SK-N-SH (cell line): ENCODE data around the gene APOD. TPM values are rescaled to one million over a fixed set of nuclear protein-coding genes. Genes with fewer than 3 reads are reported as not detected.
"Not testable (repeated sequence)": the region's sequence is repeated elsewhere in the genome, so short reads cannot be mapped to it uniquely, and the experiment has no call there.

Experiments used
- CTCF ChIA-PET: fragments of 300-600, 350-600 bp; formaldehyde crosslinking; extraction: SDS; loops from one replicate; lab custom pipeline; 2021; lab: Yijun Ruan, JAX
- POLR2A ChIA-PET: fragments of 350-600 bp; sonication (Branson Sonifier 250); formaldehyde crosslinking; extraction: SDS; loops from one replicate; lab custom pipeline; 2020; ENCODE audit warnings: antibody characterized with exemption, inconsistent platforms; lab: Yijun Ruan, JAX
- DNase-seq: peaks from one replicate; pipeline ENCODE4 v3.0.0; 2012
- H2AFZ ChIP-seq: fragments of 200-600 bp; sonication (generic); 2 replicates; pipeline ENCODE4 v1.8.1; 2016; ENCODE audit warnings: antibody characterized with exemption, mild to moderate bottlenecking, low read depth
- H3F3A ChIP-seq: fragments of 200-600 bp; sonication (generic); replicated peaks from 2 replicates; pipeline ENCODE3; 2016; ENCODE audit warnings: antibody characterized with exemption, mild to moderate bottlenecking; ENCODE audit not compliant: insufficient read depth
- H3K27ac ChIP-seq, 2 experiments: fragments of 200-500 bp in 1 of 2; fragments of 200-600 bp in 1 of 2; sonication (Bioruptor generic) in 1 of 2; sonication (generic), shearing (Covaris generic) in 1 of 2; 2 replicates each; pipeline versions ENCODE4 v1.5.1 to v1.6.1; 2014 to 2016; ENCODE audit warnings: low read depth in 2 of 2, inconsistent platforms in 1 of 2, low read length in 1 of 2, mild to moderate bottlenecking in 1 of 2, mixed read lengths in 1 of 2
- H3K27me3 ChIP-seq: fragments of 200-600 bp; sonication (generic), shearing (Covaris generic); 2 replicates; pipeline ENCODE4 v1.6.1; 2016; ENCODE audit warnings: mixed run types; ENCODE audit not compliant: insufficient read depth
- H3K36me3 ChIP-seq, 2 experiments: fragments of 200-500 bp in 1 of 2; fragments of 200-600 bp in 1 of 2; sonication (Bioruptor generic) in 1 of 2; sonication (generic) in 1 of 2; replicated peaks in 1 of 2; 2 replicates each; pipeline versions ENCODE3 to v1.5.1; 2014 to 2016; ENCODE audit warnings: low read length in 1 of 2, mild to moderate bottlenecking in 1 of 2; ENCODE audit not compliant: insufficient read depth in 2 of 2, control insufficient read depth in 1 of 2
- H3K4me1 ChIP-seq, 2 experiments: fragments of 200-500 bp in 1 of 2; fragments of 200-600 bp in 1 of 2; sonication (Bioruptor generic) in 1 of 2; sonication (generic), shearing (Covaris generic) in 1 of 2; 2 replicates each; pipeline versions ENCODE4 v1.5.1 to v1.6.1; 2014 to 2016; ENCODE audit warnings: low read depth in 1 of 2, low read length in 1 of 2, mixed run types in 1 of 2; ENCODE audit not compliant: insufficient read depth in 2 of 2, control insufficient read depth in 1 of 2
- H3K4me2 ChIP-seq: fragments of 200-600 bp; sonication (generic), shearing (Covaris generic); 2 replicates; pipeline ENCODE4 v1.6.1; 2017; ENCODE audit warnings: mixed run types
- H3K4me3 ChIP-seq, 2 experiments: fragments of 200-500 bp in 1 of 2; fragments of 200-600 bp in 1 of 2; sonication (Bioruptor generic) in 1 of 2; sonication (generic), shearing (Covaris generic) in 1 of 2; 2 replicates each; pipeline versions ENCODE4 v1.5.1 to v1.8.1; 2014 to 2016; ENCODE audit warnings: low read depth in 2 of 2, inconsistent platforms in 1 of 2, low read length in 1 of 2, mild to moderate bottlenecking in 1 of 2, mixed read lengths in 1 of 2, moderate library complexity in 1 of 2
- H3K79me2 ChIP-seq: fragments of 200-600 bp; sonication (generic); 2 replicates; pipeline ENCODE4 v1.8.1; 2017; ENCODE audit warnings: mild to moderate bottlenecking; ENCODE audit not compliant: insufficient read depth
- H3K9ac ChIP-seq: fragments of 200-600 bp; sonication (generic); 2 replicates; pipeline ENCODE4 v1.6.1; 2017; ENCODE audit warnings: mixed run types
- H3K9me2 ChIP-seq: fragments of 200-600 bp; sonication (generic); 2 replicates; pipeline ENCODE4 v1.6.1; 2017; ENCODE audit warnings: mixed run types
- H3K9me3 ChIP-seq: fragments of 200-600 bp; sonication (generic); 2 replicates; pipeline ENCODE4 v1.6.1; 2017; ENCODE audit warnings: mixed run types, mild to moderate bottlenecking, moderate library complexity
- H4K20me1 ChIP-seq: fragments of 200-600 bp; sonication (generic); 2 replicates; pipeline ENCODE4 v1.6.1; 2017; ENCODE audit warnings: mild to moderate bottlenecking, mixed run types; ENCODE audit not compliant: insufficient read depth
- FOSL2 ChIP-seq: IDR thresholded peaks from 2 replicates; pipeline ENCODE4 v1.4.0; 2012; ENCODE audit warnings: low read depth, mild to moderate bottlenecking, moderate library complexity, borderline replicate concordance
- FOXM1 ChIP-seq: IDR thresholded peaks from 2 replicates; pipeline ENCODE4 v1.4.0; 2012; ENCODE audit warnings: low read depth, mild to moderate bottlenecking
- GABPA ChIP-seq: IDR thresholded peaks from 2 replicates; pipeline ENCODE4 v1.4.0; 2012; ENCODE audit warnings: low read depth, mild to moderate bottlenecking
- GATA2 ChIP-seq: sonication (generic); formaldehyde crosslinking; IDR thresholded peaks from 2 replicates; pipeline ENCODE4 v1.5.0; 2020; ENCODE audit warnings: mild to moderate bottlenecking, missing genetic modification reagents
- IRF3 ChIP-seq: fragments of 150-350 bp; IDR thresholded peaks from 2 replicates; pipeline ENCODE4 v1.6.1; 2016; ENCODE audit warnings: mild to moderate bottlenecking, low read depth, low read length
- JUND ChIP-seq: IDR thresholded peaks from 2 replicates; pipeline ENCODE4 v1.4.0; 2012
- MAX ChIP-seq: IDR thresholded peaks from 2 replicates; pipeline ENCODE4 v1.4.0; 2012; ENCODE audit warnings: low read depth
- MEF2A ChIP-seq: IDR thresholded peaks from 2 replicates; pipeline ENCODE4 v1.4.0; 2012; ENCODE audit warnings: low read depth, borderline replicate concordance
- NFIC ChIP-seq: IDR thresholded peaks from 2 replicates; pipeline ENCODE4 v1.4.0; 2012; ENCODE audit warnings: borderline replicate concordance
- NRF1 ChIP-seq: IDR thresholded peaks from 2 replicates; pipeline ENCODE4 v1.6.1; 2012; ENCODE audit warnings: low read depth, mild to moderate bottlenecking, low read length
- PBX3 ChIP-seq: IDR thresholded peaks from 2 replicates; pipeline ENCODE4; 2012
- POLR2AphosphoS5 ChIP-seq: IDR thresholded peaks from 2 replicates; pipeline ENCODE4 v1.6.1; 2012; ENCODE audit warnings: low read depth, low read length
- RCOR1 ChIP-seq: fragments of 150-350 bp; IDR thresholded peaks from 2 replicates; pipeline ENCODE4 v1.6.1; 2017; ENCODE audit warnings: antibody characterized with exemption, low read length
- RFX5 ChIP-seq: IDR thresholded peaks from 2 replicates; pipeline ENCODE4 v1.6.1; 2012; ENCODE audit warnings: mild to moderate bottlenecking, improper control_type of control experiment, low read length
- SIN3A ChIP-seq: IDR thresholded peaks from 2 replicates; pipeline ENCODE4 v1.6.1; 2012; ENCODE audit warnings: low read depth, mild to moderate bottlenecking, low read length, moderate library complexity, borderline replicate concordance
- SMC3 ChIP-seq: IDR thresholded peaks from 2 replicates; pipeline ENCODE4 v1.6.1; 2012; ENCODE audit warnings: low read depth, low read length, improper control_type of control experiment
- TAF1 ChIP-seq: IDR thresholded peaks from 2 replicates; pipeline ENCODE4 v1.6.1; 2012; ENCODE audit warnings: low read depth, mild to moderate bottlenecking, low read length, moderate library complexity, borderline replicate concordance
- USF2 ChIP-seq: fragments of 150-350 bp; IDR thresholded peaks from 2 replicates; pipeline ENCODE4 v1.6.1; 2017; ENCODE audit warnings: antibody characterized with exemption, low read length, low read depth, borderline replicate concordance
- ZBTB33 ChIP-seq: IDR thresholded peaks from 2 replicates; pipeline ENCODE4 v1.4.0; 2012; ENCODE audit warnings: low read depth, borderline replicate concordance
- WGBS: methylation state at CpG from one replicate; pipeline ENCODE4 v1.1.6; 2017; ENCODE audit warnings: low lambda C conversion rate; 5-methylcytosine and 5-hydroxymethylcytosine counted together
- polyA plus RNA-seq, 3 experiments: library from polyadenylated mRNA; depleted of rRNA; stranded (reverse); fragments of >200 nt; gene quantifications; 2 replicates each; pipeline ENCODE4 v1.2.3, GENCODE V29; 2012

APOD gene
- polyA plus RNA-seq, 1 of the 3 experiments (the other 2 are of a cell fraction) = 0.05 TPM

- H3F3A ChIP-seq = no peaks in the 10 kb centered on the region
- POLR2A ChIA-PET = no interaction called here
Measured at GRCh38 chr3:195591220-195591619, 7.5 kb upstream of the APOD start.

GRCh38 chr3:195590381-195590780 is 6.6 kb upstream of the APOD start:
- H3K9ac ChIP-seq, H3K4me2 ChIP-seq, H3K4me1 ChIP-seq, H3K4me3 ChIP-seq, H2AFZ ChIP-seq, POLR2A ChIA-PET, H4K20me1 ChIP-seq, CTCF ChIA-PET, H3F3A ChIP-seq, H3K27ac ChIP-seq, H3K9me2 ChIP-seq, H3K9me3 ChIP-seq, H3K36me3 ChIP-seq, DNase-seq, H3K27me3 ChIP-seq, H3K79me2 ChIP-seq: not testable (repeated sequence)
- WGBS = 73% methylated on average over 2 of the region's 2 CpGs

More at GRCh38 chr3:195591220-195591619, 7.5 kb upstream of the APOD start:
- no peak overlapping the region for H2AFZ ChIP-seq
- H3K4me3 ChIP-seq = no peak overlapping the region
- H3K4me1 ChIP-seq = no peaks in the 10 kb centered on the region
- no peaks in the 10 kb centered on the region for H3K79me2 ChIP-seq
- DNase-seq = no peak
- H3K27ac ChIP-seq = no peak overlapping the region
- no peak overlapping the region for H3K4me2 ChIP-seq
- H3K9me2 ChIP-seq = no peaks in the 10 kb centered on the region
- H3K27me3 ChIP-seq = no peaks in the 10 kb centered on the region; the same call in 1 of the 2 replicates
- CTCF ChIA-PET = no interaction called here
- H3K9me3 ChIP-seq = no peaks in the 10 kb centered on the region
- WGBS = 32% methylated on average over 6 of the region's 6 CpGs
- H3K9ac ChIP-seq = no peak overlapping the region
- no peaks in the 10 kb centered on the region for H4K20me1 ChIP-seq
- no peak for TF ChIP-seq NRF1
- TF ChIP-seq MAX = no peak
- no peak for TF ChIP-seq IRF3
- no peak for TF ChIP-seq MEF2A
- no peak for TF ChIP-seq SMC3
- TF ChIP-seq FOXM1 = no peak
- TF ChIP-seq GATA2 (CRISPR knock-in tag) = no peak
- no peak for TF ChIP-seq JUND
- no peak for TF ChIP-seq RCOR1
- TF ChIP-seq TAF1 = no peak
- no peak for TF ChIP-seq NFIC
- TF ChIP-seq POLR2AphosphoS5 = no peak
- no peak for TF ChIP-seq SIN3A
- TF ChIP-seq PBX3 = no peak
- TF ChIP-seq FOSL2 = no peak
- TF ChIP-seq RFX5 = no peak
- no peak for TF ChIP-seq ZBTB33
- TF ChIP-seq GABPA = no peak
- no peak for TF ChIP-seq USF2
- no peaks in the 10 kb centered on the region for H3K36me3 ChIP-seq

- H3K36me3 ChIP-seq, H2AFZ ChIP-seq, DNase-seq, H3K4me2 ChIP-seq, H3F3A ChIP-seq, H3K4me3 ChIP-seq, H3K9me3 ChIP-seq, H3K9ac ChIP-seq, H3K9me2 ChIP-seq, H3K4me1 ChIP-seq, H3K79me2 ChIP-seq, POLR2A ChIA-PET, H3K27ac ChIP-seq, CTCF ChIA-PET, H4K20me1 ChIP-seq, H3K27me3 ChIP-seq: not testable (repeated sequence)
- WGBS = 29% methylated on average over 6 of the region's 6 CpGs
Measured at GRCh38 chr3:195589796-195590195, 6.1 kb upstream of the APOD start.
